ENCODE data around the gene TXNDC2.

Gene TXNDC2

DNA sequence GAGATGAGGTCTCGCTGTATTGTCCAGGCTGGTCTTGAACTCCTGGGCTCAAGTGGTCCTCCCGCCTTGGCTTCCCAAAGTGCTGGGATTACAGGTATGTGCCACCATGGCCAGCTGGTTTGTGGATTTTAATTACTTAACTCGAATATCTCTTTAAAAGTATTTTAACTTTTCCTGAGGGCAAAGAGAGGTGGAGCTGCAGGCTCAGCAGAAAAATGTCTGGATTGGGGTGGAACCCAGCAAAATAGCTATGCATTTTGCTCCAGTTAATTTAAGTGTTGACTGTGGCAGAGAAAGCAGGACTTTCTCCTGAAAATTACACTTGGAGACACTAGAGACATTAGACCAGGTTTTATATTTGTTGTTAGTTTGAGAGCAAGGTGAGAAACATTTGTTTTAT is 35.5 kb upstream of the TXNDC2 start:
- Histone ChIP-seq H3K4me3 (ENCODE audit: low read depth, low read length) (no peak overlapping the region), H3K27ac (no peak overlapping the region), H3K9me3 (ENCODE audit: severe bottlenecking) (peaks cover 9% of the 10 kb centered on the region), H3K36me3 (no peaks in the 10 kb centered on the region), H3K27me3 (ENCODE audit: insufficient read depth, low read depth, severe bottlenecking) (no peaks in the 10 kb centered on the region)
- no peak for DNase-seq
- TF ChIP-seq, protein P1, sequence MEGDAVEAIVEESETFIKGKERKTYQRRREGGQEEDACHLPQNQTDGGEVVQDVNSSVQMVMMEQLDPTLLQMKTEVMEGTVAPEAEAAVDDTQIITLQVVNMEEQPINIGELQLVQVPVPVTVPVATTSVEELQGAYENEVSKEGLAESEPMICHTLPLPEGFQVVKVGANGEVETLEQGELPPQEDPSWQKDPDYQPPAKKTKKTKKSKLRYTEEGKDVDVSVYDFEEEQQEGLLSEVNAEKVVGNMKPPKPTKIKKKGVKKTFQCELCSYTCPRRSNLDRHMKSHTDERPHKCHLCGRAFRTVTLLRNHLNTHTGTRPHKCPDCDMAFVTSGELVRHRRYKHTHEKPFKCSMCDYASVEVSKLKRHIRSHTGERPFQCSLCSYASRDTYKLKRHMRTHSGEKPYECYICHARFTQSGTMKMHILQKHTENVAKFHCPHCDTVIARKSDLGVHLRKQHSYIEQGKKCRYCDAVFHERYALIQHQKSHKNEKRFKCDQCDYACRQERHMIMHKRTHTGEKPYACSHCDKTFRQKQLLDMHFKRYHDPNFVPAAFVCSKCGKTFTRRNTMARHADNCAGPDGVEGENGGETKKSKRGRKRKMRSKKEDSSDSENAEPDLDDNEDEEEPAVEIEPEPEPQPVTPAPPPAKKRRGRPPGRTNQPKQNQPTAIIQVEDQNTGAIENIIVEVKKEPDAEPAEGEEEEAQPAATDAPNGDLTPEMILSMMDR (IDR thresholded peaks at IDR 0.05; ENCODE audit: low read depth, low read length), result no peak

DNA sequence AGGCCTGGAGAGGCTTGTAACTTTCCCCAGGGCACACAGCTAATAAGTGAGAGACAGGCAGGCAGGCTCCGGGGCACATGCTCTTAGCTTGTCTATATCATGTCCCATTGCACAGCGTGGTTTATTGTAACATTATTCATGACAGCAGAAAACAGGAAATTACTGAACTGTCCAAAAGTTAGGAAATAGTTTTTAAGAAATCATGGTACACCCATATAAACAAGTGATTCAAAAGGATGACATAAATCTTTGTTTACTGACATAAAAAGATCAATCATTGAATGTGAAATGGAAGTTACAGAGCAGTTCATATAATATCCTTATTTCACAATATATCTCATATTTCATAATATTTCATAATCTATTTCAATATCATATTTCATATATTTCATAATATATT is 34.3 kb upstream of the TXNDC2 start:
- Histone ChIP-seq H3K27ac (no peak overlapping the region), H3K27me3 (ENCODE audit: insufficient read depth, low read depth, severe bottlenecking) (no peaks in the 10 kb centered on the region), H3K4me3 (ENCODE audit: low read depth, low read length) (no peak overlapping the region), H3K36me3 (no peaks in the 10 kb centered on the region), H3K9me3 (ENCODE audit: severe bottlenecking) (peaks cover 9% of the 10 kb centered on the region)
- no peak for DNase-seq
- TF ChIP-seq, protein P1 (IDR thresholded peaks at IDR 0.05; ENCODE audit: low read depth, low read length), result no peak

DNA sequence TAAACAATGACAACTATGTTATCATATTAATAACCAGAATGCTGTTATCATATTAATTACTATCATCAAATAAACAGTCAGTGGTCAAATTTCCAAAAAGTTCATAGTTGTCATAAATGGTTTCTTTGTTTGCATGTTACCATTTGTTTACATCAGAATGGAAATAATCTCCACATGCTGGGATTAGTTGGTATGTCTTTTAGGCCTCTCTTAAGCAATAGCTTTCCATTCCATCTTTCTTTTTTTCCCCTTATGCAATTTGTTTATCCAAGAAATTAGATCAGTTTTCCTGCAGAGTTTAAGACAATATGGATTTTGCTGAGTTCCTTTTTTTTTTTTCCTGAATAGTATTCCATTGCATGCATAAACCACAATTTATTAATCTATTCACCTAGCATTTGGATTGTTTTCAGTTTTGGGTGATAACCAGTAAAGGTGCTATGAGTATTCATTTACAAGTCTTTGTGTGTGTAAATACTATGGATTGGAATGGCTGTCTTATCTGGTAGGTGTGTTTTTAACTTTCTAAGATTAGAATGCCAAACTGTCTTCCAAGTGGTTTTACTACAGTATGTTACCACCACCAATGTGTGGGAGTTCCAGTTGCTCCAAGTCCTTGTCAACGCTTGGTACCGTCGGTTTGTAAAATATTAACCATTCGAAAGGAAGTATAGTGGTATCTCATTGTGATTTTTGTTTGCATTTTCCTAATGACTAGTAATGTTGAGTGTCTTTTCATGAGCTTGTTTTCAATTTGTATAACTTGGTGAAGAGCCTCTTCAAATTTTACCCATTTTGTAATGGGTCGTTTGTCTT is 33.3 kb upstream of the TXNDC2 start:
- H3K4me3 ChIP-seq (ENCODE audit: low read depth, low read length), result no peak overlapping the region
- no peak overlapping the region for H3K27ac ChIP-seq
- no peak for DNase-seq
- peaks cover 9% of the 10 kb centered on the region for H3K9me3 ChIP-seq (ENCODE audit: severe bottlenecking)
- H3K36me3 ChIP-seq, result no peaks in the 10 kb centered on the region
- TF ChIP-seq, protein P1 (IDR thresholded peaks at IDR 0.05; ENCODE audit: low read depth, low read length), result no peak
- H3K27me3 ChIP-seq (ENCODE audit: insufficient read depth, low read depth, severe bottlenecking), result no peaks in the 10 kb centered on the region

DNA sequence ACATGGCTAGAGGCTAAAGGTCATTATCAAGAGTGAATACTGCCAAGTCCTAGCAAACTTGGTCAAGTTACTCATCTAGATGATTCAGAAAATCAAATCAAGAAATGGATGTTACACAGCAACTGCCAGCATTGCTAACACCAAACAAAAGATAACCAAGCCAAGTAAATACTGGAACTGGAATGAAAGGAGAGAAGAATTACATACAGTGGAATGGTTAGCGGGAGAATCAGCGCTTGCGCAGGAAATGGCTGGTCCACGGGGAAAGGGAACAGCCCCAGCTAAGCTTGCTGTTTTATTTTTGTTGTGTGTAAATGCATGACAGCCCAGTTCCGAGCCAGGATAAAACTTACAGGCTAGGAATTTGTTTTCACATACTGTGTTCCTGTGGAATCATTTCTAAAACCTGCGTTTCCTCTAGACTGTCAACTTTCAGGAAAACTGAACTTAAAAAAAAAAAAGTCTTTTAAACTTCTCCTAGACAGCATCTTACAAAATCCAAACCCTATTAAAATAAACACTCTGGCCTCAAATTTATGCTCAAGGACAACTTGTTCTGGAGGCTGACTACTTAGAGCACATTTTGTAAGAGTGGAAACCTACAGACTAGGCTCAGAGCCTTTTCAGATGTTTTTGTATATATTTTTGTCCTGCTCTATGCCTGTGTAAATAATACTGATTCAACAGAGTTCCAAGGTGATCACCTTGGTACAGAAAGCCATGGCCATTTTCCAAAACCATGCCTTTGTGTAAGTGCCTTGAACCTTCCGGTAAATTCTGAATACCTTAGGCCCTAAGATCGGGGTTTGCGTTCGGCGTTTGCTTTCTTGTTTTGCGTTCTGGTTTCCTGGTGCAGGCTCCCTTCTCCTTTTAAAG is 30.7 kb upstream of the TXNDC2 start:
- no peaks in the 10 kb centered on the region for H3K27me3 ChIP-seq (ENCODE audit: insufficient read depth, low read depth, severe bottlenecking)
- no peak for DNase-seq
- H3K27ac ChIP-seq, result no peak overlapping the region
- H3K36me3 ChIP-seq, result no peaks in the 10 kb centered on the region
- H3K9me3 ChIP-seq (ENCODE audit: severe bottlenecking), result no peaks in the 10 kb centered on the region
- H3K4me3 ChIP-seq (ENCODE audit: low read depth, low read length), result no peak overlapping the region
- TF ChIP-seq, protein P1 (IDR thresholded peaks at IDR 0.05; ENCODE audit: low read depth, low read length), result no peak

DNA sequence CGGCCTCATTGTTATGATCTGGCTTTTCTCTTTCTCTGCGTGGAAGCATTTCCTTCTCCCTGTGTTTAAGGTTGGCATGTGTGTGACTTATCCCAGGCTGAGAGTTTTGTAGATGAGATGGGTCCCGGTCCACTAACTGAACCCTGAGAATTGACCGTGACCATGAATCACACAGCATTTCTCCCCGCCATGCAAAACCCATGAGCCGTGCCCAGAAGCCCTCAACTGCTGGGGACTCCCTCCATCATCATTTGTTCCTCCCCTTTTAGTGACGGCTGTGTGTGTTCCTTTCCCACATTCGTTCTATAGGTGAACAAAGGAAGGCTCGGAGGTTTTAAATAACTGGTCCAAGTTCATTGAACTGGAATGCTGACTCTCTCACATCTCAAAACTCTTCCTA is 30.1 kb upstream of the TXNDC2 start:
- H3K27ac ChIP-seq, result no peak overlapping the region
- no peaks in the 10 kb centered on the region for H3K9me3 ChIP-seq (ENCODE audit: severe bottlenecking)
- TF ChIP-seq, protein P1 (IDR thresholded peaks at IDR 0.05; ENCODE audit: low read depth, low read length), result no peak
- H3K27me3 ChIP-seq (ENCODE audit: insufficient read depth, low read depth, severe bottlenecking), result no peaks in the 10 kb centered on the region
- no peak overlapping the region for H3K4me3 ChIP-seq (ENCODE audit: low read depth, low read length)
- DNase-seq, result no peak
- no peaks in the 10 kb centered on the region for H3K36me3 ChIP-seq
